ENCODE measurements around the gene USP17L25. TPM values are rescaled to one million over a fixed set of nuclear protein-coding genes. Genes with fewer than 3 reads are reported as not detected.

Gene USP17L25, protein sequence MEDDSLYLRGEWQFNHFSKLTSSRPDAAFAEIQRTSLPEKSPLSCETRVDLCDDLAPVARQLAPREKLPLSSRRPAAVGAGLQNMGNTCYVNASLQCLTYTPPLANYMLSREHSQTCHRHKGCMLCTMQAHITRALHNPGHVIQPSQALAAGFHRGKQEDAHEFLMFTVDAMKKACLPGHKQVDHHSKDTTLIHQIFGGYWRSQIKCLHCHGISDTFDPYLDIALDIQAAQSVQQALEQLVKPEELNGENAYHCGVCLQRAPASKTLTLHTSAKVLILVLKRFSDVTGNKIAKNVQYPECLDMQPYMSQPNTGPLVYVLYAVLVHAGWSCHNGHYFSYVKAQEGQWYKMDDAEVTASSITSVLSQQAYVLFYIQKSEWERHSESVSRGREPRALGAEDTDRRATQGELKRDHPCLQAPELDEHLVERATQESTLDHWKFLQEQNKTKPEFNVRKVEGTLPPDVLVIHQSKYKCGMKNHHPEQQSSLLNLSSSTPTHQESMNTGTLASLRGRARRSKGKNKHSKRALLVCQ
- not detected in 2 replicates for total RNA-seq

DNA sequence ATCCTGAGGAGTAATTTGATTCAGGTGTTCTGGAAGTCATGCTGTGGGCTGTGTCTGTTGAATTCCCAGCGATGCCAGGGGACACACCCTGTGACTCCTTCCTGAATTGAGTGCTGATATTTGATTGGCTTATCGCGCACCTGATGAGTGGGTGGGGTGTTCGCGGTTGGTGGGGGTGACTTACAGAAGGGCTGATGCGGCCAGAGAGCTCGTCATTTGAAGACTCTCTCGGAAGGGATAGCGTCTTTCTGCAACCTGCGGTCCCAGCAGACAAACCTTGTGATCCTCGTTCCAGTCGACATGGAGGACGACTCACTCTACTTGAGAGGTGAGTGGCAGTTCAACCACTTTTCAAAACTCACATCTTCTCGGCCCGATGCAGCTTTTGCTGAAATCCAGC is at the start of gene USP17L25:
USP17L25 (plus strand) TSS at position 301 of the 400 bp plus-strand sequence; CDS start at position 301, 0 bp downstream.

DNA sequence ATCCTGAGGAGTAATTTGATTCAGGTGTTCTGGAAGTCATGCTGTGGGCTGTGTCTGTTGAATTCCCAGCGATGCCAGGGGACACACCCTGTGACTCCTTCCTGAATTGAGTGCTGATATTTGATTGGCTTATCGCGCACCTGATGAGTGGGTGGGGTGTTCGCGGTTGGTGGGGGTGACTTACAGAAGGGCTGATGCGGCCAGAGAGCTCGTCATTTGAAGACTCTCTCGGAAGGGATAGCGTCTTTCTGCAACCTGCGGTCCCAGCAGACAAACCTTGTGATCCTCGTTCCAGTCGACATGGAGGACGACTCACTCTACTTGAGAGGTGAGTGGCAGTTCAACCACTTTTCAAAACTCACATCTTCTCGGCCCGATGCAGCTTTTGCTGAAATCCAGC is 4.8 kb upstream of the USP17L25 start, which contains the start of gene USP17L24:
USP17L24 (plus strand) TSS at position 301 of the 400 bp plus-strand sequence; CDS start at position 301, 0 bp downstream.

DNA sequence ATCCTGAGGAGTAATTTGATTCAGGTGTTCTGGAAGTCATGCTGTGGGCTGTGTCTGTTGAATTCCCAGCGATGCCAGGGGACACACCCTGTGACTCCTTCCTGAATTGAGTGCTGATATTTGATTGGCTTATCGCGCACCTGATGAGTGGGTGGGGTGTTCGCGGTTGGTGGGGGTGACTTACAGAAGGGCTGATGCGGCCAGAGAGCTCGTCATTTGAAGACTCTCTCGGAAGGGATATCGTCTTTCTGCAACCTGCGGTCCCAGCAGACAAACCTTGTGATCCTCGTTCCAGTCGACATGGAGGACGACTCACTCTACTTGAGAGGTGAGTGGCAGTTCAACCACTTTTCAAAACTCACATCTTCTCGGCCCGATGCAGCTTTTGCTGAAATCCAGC is 4.6 kb downstream of the USP17L25 start, which contains the start of gene USP17L26:
USP17L26 (plus strand) TSS at position 301 of the 400 bp plus-strand sequence; CDS start at position 301, 0 bp downstream.

DNA sequence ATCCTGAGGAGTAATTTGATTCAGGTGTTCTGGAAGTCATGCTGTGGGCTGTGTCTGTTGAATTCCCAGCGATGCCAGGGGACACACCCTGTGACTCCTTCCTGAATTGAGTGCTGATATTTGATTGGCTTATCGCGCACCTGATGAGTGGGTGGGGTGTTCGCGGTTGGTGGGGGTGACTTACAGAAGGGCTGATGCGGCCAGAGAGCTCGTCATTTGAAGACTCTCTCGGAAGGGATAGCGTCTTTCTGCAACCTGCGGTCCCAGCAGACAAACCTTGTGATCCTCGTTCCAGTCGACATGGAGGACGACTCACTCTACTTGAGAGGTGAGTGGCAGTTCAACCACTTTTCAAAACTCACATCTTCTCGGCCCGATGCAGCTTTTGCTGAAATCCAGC is 9.4 kb downstream of the USP17L25 start, which contains the start of gene USP17L5:
USP17L5 (plus strand) TSS at position 301 of the 400 bp plus-strand sequence; CDS start at position 301, 0 bp downstream.

DNA sequence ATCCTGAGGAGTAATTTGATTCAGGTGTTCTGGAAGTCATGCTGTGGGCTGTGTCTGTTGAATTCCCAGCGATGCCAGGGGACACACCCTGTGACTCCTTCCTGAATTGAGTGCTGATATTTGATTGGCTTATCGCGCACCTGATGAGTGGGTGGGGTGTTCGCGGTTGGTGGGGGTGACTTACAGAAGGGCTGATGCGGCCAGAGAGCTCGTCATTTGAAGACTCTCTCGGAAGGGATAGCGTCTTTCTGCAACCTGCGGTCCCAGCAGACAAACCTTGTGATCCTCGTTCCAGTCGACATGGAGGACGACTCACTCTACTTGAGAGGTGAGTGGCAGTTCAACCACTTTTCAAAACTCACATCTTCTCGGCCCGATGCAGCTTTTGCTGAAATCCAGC is 14.1 kb downstream of the USP17L25 start, which contains the start of gene USP17L27:
USP17L27 (plus strand) TSS at position 301 of the 400 bp plus-strand sequence; CDS start at position 301, 0 bp downstream.

DNA sequence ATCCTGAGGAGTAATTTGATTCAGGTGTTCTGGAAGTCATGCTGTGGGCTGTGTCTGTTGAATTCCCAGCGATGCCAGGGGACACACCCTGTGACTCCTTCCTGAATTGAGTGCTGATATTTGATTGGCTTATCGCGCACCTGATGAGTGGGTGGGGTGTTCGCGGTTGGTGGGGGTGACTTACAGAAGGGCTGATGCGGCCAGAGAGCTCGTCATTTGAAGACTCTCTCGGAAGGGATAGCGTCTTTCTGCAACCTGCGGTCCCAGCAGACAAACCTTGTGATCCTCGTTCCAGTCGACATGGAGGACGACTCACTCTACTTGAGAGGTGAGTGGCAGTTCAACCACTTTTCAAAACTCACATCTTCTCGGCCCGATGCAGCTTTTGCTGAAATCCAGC is 18.9 kb downstream of the USP17L25 start, which contains the start of gene USP17L28:
USP17L28 (plus strand) TSS at position 301 of the 400 bp plus-strand sequence; CDS start at position 301, 0 bp downstream.

DNA sequence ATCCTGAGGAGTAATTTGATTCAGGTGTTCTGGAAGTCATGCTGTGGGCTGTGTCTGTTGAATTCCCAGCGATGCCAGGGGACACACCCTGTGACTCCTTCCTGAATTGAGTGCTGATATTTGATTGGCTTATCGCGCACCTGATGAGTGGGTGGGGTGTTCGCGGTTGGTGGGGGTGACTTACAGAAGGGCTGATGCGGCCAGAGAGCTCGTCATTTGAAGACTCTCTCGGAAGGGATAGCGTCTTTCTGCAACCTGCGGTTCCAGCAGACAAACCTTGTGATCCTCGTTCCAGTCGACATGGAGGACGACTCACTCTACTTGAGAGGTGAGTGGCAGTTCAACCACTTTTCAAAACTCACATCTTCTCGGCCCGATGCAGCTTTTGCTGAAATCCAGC is 23.6 kb downstream of the USP17L25 start, which contains the start of gene USP17L29:
USP17L29 (plus strand) TSS at position 301 of the 400 bp plus-strand sequence; CDS start at position 301, 0 bp downstream.

DNA sequence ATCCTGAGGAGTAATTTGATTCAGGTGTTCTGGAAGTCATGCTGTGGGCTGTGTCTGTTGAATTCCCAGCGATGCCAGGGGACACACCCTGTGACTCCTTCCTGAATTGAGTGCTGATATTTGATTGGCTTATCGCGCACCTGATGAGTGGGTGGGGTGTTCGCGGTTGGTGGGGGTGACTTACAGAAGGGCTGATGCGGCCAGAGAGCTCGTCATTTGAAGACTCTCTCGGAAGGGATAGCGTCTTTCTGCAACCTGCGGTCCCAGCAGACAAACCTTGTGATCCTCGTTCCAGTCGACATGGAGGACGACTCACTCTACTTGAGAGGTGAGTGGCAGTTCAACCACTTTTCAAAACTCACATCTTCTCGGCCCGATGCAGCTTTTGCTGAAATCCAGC is 33.1 kb downstream of the USP17L25 start, which contains the start of gene USP17L30:
USP17L30 (plus strand) TSS at position 301 of the 400 bp plus-strand sequence; CDS start at position 301, 0 bp downstream.

Other genes starting within 250 kb of the USP17L25 start
- not detected in 2 replicates for gene FAM90A26, start 159.5 kb upstream of the USP17L25 start, total RNA-seq
- gene USP17L10, start 119.3 kb upstream of the USP17L25 start, total RNA-seq: not detected in 2 replicates
- gene USP17L11, start 114.5 kb upstream of the USP17L25 start, total RNA-seq: not detected in 2 replicates
- gene USP17L12, start 109.8 kb upstream of the USP17L25 start, total RNA-seq: not detected in 2 replicates
- not detected in 2 replicates for gene USP17L13, start 105.0 kb upstream of the USP17L25 start, total RNA-seq
- gene USP17L15, start 95.5 kb upstream of the USP17L25 start, total RNA-seq: not detected in 2 replicates
- gene USP17L17, start 86.0 kb upstream of the USP17L25 start, total RNA-seq: not detected in 2 replicates
- not detected in 2 replicates for gene USP17L18, start 81.3 kb upstream of the USP17L25 start, total RNA-seq
- not detected in 2 replicates for gene USP17L19, start 76.5 kb upstream of the USP17L25 start, total RNA-seq
- gene USP17L20, start 71.8 kb upstream of the USP17L25 start, total RNA-seq: not detected in 2 replicates
- gene USP17L21, start 67.0 kb upstream of the USP17L25 start, total RNA-seq: not detected in 2 replicates
- gene USP17L22, start 62.3 kb upstream of the USP17L25 start, total RNA-seq: not detected in 2 replicates
- not detected in 2 replicates for gene USP17L24, start 4.7 kb upstream of the USP17L25 start, total RNA-seq
- not detected in 2 replicates for gene USP17L26, start 4.7 kb downstream of the USP17L25 start, total RNA-seq
- gene USP17L5, start 9.5 kb downstream of the USP17L25 start, total RNA-seq: not detected in 2 replicates
- not detected in 2 replicates for gene USP17L27, start 14.2 kb downstream of the USP17L25 start, total RNA-seq
- not detected in 2 replicates for gene USP17L28, start 19.0 kb downstream of the USP17L25 start, total RNA-seq
- gene USP17L29, start 23.7 kb downstream of the USP17L25 start, total RNA-seq: not detected in 2 replicates
- gene USP17L30, start 33.2 kb downstream of the USP17L25 start, total RNA-seq: not detected in 2 replicates
- gene DEFB131A, start 114.5 kb downstream of the USP17L25 start, total RNA-seq: not detected in 2 replicates